Measurements from ENCODE around the gene P3R3URF. TPM values are rescaled to one million over a fixed set of nuclear protein-coding genes. Genes with fewer than 3 reads are reported as not detected.
A peak's percentile ranks its signal among the peaks of the same experiment; 100 is the strongest.

P3R3URF gene
- polyA plus RNA-seq, 3 donors, result not detected

DNA sequence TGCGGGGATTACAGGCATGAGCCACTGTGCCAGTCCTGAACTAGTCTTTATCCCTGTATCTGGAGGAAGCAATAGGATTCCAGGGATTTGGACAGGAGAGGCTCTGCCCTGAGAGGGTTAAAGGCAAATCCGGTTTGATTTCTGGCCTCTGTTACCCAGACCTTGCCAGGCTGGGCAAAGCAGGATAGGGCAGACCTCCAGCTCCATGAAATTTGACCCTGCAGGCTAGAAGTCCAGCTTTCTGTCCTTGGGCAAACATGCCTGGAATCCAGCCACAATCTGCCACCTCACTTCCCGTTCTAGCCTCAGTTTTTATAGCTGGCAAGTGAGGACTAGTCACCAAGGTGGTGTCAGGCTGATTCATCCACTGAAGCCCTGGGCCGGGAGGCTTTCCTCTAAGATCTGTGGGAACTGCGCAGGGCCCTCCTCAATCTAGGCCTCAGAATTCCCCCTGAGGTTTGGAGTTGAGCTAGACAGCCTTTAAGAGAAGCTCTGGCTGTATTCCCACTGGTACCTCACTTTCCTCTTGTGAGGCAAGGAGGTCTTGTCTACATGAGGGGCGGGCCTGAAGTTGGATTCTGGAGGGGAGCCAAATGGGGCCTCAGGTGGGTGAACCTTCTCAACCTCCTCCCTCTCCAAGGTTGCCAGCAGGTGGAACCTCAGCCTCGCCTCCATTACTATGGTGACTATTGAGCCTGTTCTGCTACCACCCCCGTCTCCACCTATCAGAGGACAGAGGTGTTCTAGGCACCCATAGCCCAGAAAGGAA, 7.0 kb upstream of the P3R3URF start:
- Mint-ChIP-seq H3K27ac (peak overlapping the region in 1 of 7 donors; percentile 26), H3K4me3 (no peak overlapping the region), H3K4me1 (peaks cover 16% of the 10 kb centered on the region), H3K9me3 (no peaks in the 10 kb centered on the region), H3K27me3 (ENCODE audit: low read depth in 3 of 3) (peaks cover 0 to 3% (median 1%) of the 10 kb centered on the region in 3 donors), H3K36me3 (peaks cover 2 to 5% of the 10 kb centered on the region in 2 donors)
- no peak for TF ChIP-seq CTCF (IDR thresholded peaks at IDR 0.05)
- Histone ChIP-seq H3K79me2 (ENCODE audit: insufficient read depth, low read length) (no peaks in the 10 kb centered on the region), H3K9ac (ENCODE audit: insufficient read depth, low read length, poor library complexity, severe bottlenecking) (no peak overlapping the region), H3K4me1 (ENCODE audit: control insufficient read depth in 1 of 2, insufficient read depth in 2 of 2, low read length in 2 of 2) (peaks cover 5 to 13% of the 10 kb centered on the region in 2 donors), H3K36me3 (replicated peaks in 1 of 2; ENCODE audit: control insufficient read depth in 1 of 2, insufficient read depth in 2 of 2, low read length in 2 of 2) (no peaks in the 10 kb centered on the region), H3K4me3 (replicated peaks in 1 of 3; ENCODE audit: low read depth in 2 of 3, low read length in 3 of 3) (no peak overlapping the region), H3K27me3 (ENCODE audit: control insufficient read depth in 2 of 2, insufficient read depth in 2 of 2, low read length in 2 of 2) (no peaks in the 10 kb centered on the region), H4K20me1 (ENCODE audit: insufficient read depth, low read length) (no peaks in the 10 kb centered on the region), H3K4me2 (replicated peaks; ENCODE audit: extremely low read depth, low read length, poor library complexity, severe bottlenecking) (no peak overlapping the region), H3K27ac (ENCODE audit: low read depth in 1 of 2, low read length in 2 of 2) (no peak overlapping the region), H2AFZ (ENCODE audit: insufficient read depth, low read depth, low read length, poor library complexity, severe bottlenecking) (no peak overlapping the region), H3K9me3 (replicated peaks in 1 of 2; ENCODE audit: control insufficient read depth in 1 of 2, insufficient read depth in 1 of 2, low read length in 2 of 2) (no peaks in the 10 kb centered on the region)
- intact Hi-C loops (cut with micrococcal nuclease), result no loop called here
- WGBS (ENCODE audit: insufficient coverage), result 75% methylated on average over 6 of the region's 8 CpGs
- DNase-seq, result peak in 1 of 3 donors; percentile 46

GRCh38 chr1:46181343-46182260, 5.3 kb upstream of the P3R3URF start:
- H3K4me1 ChIP-seq (ENCODE audit: control insufficient read depth in 1 of 2, insufficient read depth in 2 of 2, low read length in 2 of 2), result peaks cover 5 to 13% of the 10 kb centered on the region in 2 donors
- no peak overlapping the region for H3K27ac Mint-ChIP-seq

More at GRCh38 chr1:46181343-46182260, 5.3 kb upstream of the P3R3URF start:
- TF ChIP-seq CTCF (IDR thresholded peaks at IDR 0.05), result no peak
- Histone ChIP-seq H3K27ac (ENCODE audit: low read depth in 1 of 2, low read length in 2 of 2) (no peak overlapping the region), H3K9ac (ENCODE audit: insufficient read depth, low read length, poor library complexity, severe bottlenecking) (no peak overlapping the region), H3K36me3 (replicated peaks in 1 of 2; ENCODE audit: control insufficient read depth in 1 of 2, insufficient read depth in 2 of 2, low read length in 2 of 2) (no peaks in the 10 kb centered on the region), H3K79me2 (ENCODE audit: insufficient read depth, low read length) (no peaks in the 10 kb centered on the region), H3K27me3 (ENCODE audit: control insufficient read depth in 2 of 2, insufficient read depth in 2 of 2, low read length in 2 of 2) (no peaks in the 10 kb centered on the region), H3K4me3 (replicated peaks in 1 of 3; ENCODE audit: low read depth in 2 of 3, low read length in 3 of 3) (no peak overlapping the region), H3K9me3 (replicated peaks in 1 of 2; ENCODE audit: control insufficient read depth in 1 of 2, insufficient read depth in 1 of 2, low read length in 2 of 2) (no peaks in the 10 kb centered on the region), H4K20me1 (ENCODE audit: insufficient read depth, low read length) (no peaks in the 10 kb centered on the region), H2AFZ (ENCODE audit: insufficient read depth, low read depth, low read length, poor library complexity, severe bottlenecking) (no peak overlapping the region), H3K4me2 (replicated peaks; ENCODE audit: extremely low read depth, low read length, poor library complexity, severe bottlenecking) (no peak overlapping the region)
- no peak for DNase-seq
- Mint-ChIP-seq H3K27me3 (ENCODE audit: low read depth in 3 of 3) (peaks cover 0 to 3% (median 1%) of the 10 kb centered on the region in 3 donors), H3K9me3 (no peaks in the 10 kb centered on the region), H3K4me3 (peak overlapping the region in 1 of 2 donors; percentile 2), H3K36me3 (no peaks in the 10 kb centered on the region), H3K4me1 (peaks cover 16% of the 10 kb centered on the region)
- intact Hi-C loops (cut with micrococcal nuclease), result no loop called here
- WGBS (ENCODE audit: insufficient coverage), result 71% methylated on average over 7 of the region's 10 CpGs
